HG03575 (cell line): ENCODE results near the gene CACNA1C.
A peak's percentile ranks its signal among the peaks of the same experiment; 100 is the strongest.

Experiments
- ATAC-seq: cut with Tn5 transposase; IDR thresholded peaks from one replicate; pipeline ENCODE4 v1.9.1; 2021; ENCODE audit not compliant: unreplicated experiment, insufficient number of reproducible peaks, low FRiP score; ENCODE audit errors: extremely low read depth

Gene CACNA1C

DNA sequence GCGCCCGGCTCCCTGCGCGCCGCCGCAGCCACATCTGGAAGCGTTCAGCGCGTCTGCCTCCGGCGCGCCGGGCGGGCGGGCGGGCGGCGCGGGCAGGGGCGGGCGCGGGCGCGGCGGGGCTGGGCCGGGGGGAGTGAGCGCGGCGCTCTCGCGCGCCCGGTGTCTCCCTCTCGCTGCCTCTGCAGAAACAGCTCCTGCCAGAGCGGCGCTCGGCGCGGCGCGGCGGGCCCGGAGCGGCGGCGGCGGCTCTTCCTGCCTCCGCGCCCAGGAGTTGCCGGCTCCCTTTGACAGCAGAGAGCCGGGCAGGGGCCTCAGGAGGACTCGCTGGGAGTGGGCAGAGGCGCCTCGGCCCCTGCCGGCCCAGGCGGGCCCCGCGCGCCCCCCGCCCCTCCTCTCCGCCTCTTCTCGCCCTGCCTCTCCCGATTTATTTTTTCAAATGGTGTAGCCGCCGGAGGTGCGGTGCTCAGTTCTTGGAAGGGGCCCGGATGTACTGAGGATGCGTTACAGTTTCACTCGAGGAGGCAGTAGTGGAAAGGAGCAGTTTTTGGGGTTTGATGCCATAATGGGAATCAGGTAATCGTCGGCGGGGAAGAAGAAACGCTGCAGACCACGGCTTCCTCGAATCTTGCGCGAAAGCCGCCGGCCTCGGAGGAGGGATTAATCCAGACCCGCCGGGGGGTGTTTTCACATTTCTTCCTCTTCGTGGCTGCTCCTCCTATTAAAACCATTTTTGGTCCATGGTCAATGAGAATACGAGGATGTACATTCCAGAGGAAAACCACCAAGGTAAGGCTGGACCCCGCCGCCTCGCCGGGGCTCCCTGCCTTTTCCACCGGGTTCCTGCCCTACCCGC is at the start of gene CACNA1C:
Gene CACNA1C (plus strand): TSS at position 162 of the 853 bp plus-strand sequence. CDS start 576 bp downstream, at position 738.
- no peak for ATAC-seq

GRCh38 chr12:2003676-2004112 is 49.1 kb upstream of the CACNA1C start:
- ATAC-seq, result no peak

DNA sequence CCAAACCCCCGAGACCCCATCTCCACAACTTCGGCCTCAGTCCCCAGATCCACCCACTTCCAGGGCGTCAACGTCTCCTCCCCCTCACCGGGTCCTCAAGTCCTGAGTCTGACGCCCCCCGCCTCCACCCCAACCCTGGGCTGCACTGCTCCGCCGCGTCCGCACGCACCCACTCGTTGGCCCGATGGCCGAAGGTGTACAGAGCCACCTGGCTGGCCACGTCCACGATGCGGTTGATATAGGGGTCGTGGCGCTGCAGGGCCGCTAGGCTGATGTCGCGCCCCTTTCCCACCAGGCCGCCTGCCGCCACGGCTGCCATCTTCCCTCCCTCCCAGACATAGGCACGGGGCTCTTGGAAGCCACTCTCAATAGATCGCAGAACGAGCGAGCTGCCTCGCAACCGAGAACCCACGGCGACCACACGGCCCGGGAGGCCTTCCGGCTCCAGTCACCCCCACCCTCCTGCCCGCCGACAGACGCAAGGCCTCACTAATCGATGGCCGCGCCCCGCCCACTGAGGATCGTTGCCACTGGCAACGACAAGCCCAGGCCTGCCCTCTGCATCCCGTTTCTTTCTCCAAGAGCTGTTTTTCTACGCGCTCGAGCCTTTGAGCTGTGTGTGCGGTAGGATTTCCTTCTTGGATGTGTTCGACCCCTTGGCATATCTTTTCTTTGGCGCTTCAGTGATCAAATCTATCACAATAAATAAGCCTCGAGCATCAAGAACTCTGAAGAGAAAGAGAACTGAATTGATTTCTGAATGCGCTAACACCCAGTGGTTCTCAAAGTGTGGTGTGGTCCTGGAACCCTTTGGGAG is 48.5 kb upstream of the CACNA1C start, which contains the start of gene DCP1B:
Gene DCP1B (minus strand): TSS at position 345 of the 817 bp plus-strand sequence. CDS start 26 bp downstream, at position 319.
- peak; percentile 60 for ATAC-seq

GRCh38 chr12:2008677-2009076 is 44.1 kb upstream of the CACNA1C start:
- ATAC-seq, result no peak

- no peak for ATAC-seq
These were observed 43.2 kb upstream of the CACNA1C start for GRCh38 chr12:2009623-2010022.

DNA sequence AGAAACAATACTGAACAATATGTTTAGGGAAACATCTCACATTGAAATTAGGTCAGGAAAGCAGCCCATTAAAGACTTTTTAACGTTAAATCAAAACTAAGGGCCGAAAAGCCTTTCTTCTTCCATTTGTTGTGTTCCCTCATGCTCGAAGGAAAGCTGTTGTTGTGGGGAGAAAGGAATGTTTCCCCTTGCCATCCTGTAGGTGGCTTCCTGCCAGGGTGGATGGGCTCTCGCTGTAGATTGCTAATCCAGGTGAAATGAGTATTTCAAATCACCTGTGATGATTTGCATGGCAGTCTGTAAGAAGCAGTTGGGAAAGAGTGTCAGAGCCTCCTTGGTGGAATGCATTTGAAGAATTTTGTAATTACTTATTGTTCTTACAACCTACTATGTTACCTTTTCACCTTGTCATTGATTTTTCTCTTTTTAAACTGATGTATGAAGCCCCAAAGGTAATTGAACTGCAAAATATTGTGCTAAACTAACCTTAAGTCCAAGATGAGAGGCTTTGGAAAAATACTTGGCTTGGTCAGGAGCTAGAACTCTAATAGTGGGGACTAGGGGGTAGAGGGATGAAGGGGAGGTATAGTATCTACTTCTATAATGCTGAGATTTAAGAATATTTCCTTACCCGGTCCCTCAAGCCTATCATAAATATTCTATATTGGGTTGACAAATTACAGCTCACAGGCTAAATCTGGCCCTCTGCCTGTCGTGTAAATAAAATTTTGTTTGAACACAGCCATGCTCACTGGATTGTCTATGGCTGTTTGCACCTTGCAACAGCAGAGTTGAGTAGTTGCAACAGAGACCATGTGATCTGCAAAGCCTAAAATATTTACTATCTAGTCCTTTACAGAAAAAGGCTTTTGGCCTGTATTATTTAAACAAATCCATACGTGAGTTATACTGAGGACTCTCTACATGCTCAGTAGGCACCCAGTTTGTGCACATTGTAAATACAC is 40.9 kb upstream of the CACNA1C start:
- no peak for ATAC-seq

GRCh38 chr12:2013086-2013485 is 39.7 kb upstream of the CACNA1C start:
- no peak for ATAC-seq

GRCh38 chr12:2013527-2014223 is 39.1 kb upstream of the CACNA1C start:
- ATAC-seq, result no peak

- no peak for ATAC-seq
These were observed 38.6 kb upstream of the CACNA1C start for GRCh38 chr12:2014231-2014630.

GRCh38 chr12:2016862-2017545 is 35.8 kb upstream of the CACNA1C start:
- no peak for ATAC-seq

- no peak for ATAC-seq
These were observed 35.0 kb upstream of the CACNA1C start for GRCh38 chr12:2017546-2018337.

DNA sequence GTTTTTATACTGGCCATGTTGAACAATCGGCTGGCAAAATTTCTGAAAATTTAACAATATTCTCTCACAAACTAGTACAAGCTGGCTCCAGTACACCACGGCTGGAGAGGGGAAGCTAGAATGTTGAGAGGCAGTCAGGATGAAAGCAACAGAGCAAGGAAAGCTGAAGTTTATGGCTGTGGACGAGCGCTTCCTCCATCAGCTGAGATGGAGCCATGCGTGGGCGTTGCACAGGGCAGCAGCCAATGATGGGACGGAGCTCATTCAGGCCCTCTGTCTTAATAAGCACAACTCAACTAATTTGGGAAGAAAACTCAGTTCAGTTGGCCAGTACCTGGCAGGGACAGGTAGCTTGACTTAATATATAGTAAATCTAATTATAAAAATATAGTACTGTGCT is 34.4 kb upstream of the CACNA1C start:
- ATAC-seq, result no peak

- no peak for ATAC-seq
These were observed 33.7 kb upstream of the CACNA1C start for GRCh38 chr12:2019126-2019525.

GRCh38 chr12:2020511-2020910 is 32.3 kb upstream of the CACNA1C start:
- no peak for ATAC-seq

DNA sequence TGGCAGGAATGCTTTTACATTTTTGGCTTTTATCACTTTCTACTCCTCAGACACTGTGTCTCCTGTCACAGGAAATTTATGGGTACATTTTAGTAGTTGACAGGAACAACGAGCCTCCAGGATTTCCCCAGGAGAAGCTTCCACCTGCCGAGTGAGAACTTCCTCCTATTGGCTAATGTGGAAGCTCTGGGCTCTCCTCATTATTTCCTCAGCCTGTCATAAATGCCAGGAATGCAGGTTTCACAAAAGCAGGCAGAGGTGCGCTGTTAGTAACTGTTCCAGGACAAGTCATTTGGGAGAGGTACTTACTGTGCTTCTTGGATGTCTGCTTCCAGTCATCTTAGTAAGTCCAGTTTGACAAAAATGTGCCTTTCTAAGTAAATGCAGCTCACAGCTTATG is 29.4 kb upstream of the CACNA1C start:
- ATAC-seq, result no peak

- no peak for ATAC-seq
These were observed 25.4 kb upstream of the CACNA1C start for GRCh38 chr12:2027351-2027750.

DNA sequence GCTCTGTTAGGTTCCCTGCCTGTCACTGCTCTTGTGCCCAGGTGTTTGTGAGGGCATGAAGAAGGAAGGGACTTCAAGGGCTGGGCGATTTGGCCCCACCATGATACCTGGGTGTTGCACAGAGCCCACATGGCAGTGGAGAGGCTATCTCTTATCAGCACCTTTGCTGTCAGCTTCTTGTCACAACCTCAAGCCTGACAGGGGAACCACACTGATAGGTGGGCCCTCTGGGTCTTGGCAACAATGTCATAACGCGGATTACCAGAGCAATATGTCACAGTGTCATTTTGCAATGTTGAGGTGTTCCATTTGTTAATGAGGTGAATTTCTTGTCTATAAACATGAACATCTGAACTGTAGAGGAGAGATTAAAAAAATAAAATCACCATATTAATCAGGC is 22.9 kb upstream of the CACNA1C start:
- no peak for ATAC-seq
